ENCODE data around the gene SEC23B.

SEC23B gene

GRCh38 chr20:18533978-18534644 lies 26.4 kb downstream of the SEC23B start:
- Histone ChIP-seq H3K4me2 (no peak overlapping the region), H4K20me1 (ENCODE audit: insufficient read depth) (no peaks in the 10 kb centered on the region), H3K27me3 (ENCODE audit: insufficient read depth, low read depth) (no peaks in the 10 kb centered on the region), H3K4me3 (IDR thresholded peaks at IDR 0.05; ENCODE audit: insufficient read depth, low read depth, low read length) (no peak overlapping the region), H3K36me3 (ENCODE audit: insufficient read depth) (no peaks in the 10 kb centered on the region), H3K79me2 (ENCODE audit: insufficient read depth, low read depth) (no peaks in the 10 kb centered on the region), H3K9ac (no peak overlapping the region), H3K27ac (no peak overlapping the region), H3K4me1 (ENCODE audit: low read depth, poor library complexity, severe bottlenecking) (no peaks in the 10 kb centered on the region), H2AFZ (ENCODE audit: low read depth) (no peak overlapping the region)
- TF ChIP-seq, protein P1, sequence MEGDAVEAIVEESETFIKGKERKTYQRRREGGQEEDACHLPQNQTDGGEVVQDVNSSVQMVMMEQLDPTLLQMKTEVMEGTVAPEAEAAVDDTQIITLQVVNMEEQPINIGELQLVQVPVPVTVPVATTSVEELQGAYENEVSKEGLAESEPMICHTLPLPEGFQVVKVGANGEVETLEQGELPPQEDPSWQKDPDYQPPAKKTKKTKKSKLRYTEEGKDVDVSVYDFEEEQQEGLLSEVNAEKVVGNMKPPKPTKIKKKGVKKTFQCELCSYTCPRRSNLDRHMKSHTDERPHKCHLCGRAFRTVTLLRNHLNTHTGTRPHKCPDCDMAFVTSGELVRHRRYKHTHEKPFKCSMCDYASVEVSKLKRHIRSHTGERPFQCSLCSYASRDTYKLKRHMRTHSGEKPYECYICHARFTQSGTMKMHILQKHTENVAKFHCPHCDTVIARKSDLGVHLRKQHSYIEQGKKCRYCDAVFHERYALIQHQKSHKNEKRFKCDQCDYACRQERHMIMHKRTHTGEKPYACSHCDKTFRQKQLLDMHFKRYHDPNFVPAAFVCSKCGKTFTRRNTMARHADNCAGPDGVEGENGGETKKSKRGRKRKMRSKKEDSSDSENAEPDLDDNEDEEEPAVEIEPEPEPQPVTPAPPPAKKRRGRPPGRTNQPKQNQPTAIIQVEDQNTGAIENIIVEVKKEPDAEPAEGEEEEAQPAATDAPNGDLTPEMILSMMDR (conservative IDR thresholded peaks at IDR 0.05; ENCODE audit: low read depth, low read length) = no peak

- Histone ChIP-seq H3K79me2 (ENCODE audit: insufficient read depth, low read depth) (no peaks in the 10 kb centered on the region), H3K4me2 (no peak overlapping the region), H3K9ac (no peak overlapping the region), H3K4me1 (ENCODE audit: low read depth, poor library complexity, severe bottlenecking) (no peaks in the 10 kb centered on the region), H3K27ac (no peak overlapping the region), H3K36me3 (ENCODE audit: insufficient read depth) (no peaks in the 10 kb centered on the region), H4K20me1 (ENCODE audit: insufficient read depth) (no peaks in the 10 kb centered on the region), H3K27me3 (ENCODE audit: insufficient read depth, low read depth) (no peaks in the 10 kb centered on the region), H2AFZ (ENCODE audit: low read depth) (no peak overlapping the region), H3K4me3 (IDR thresholded peaks at IDR 0.05; ENCODE audit: insufficient read depth, low read depth, low read length) (no peak overlapping the region)
- TF ChIP-seq, protein P1 (conservative IDR thresholded peaks at IDR 0.05; ENCODE audit: low read depth, low read length) = no peak
Measured at GRCh38 chr20:18537651-18538050, 29.9 kb downstream of the SEC23B start.

GRCh38 chr20:18541741-18542140 lies 34.0 kb downstream of the SEC23B start:
- H3K4me3 ChIP-seq (IDR thresholded peaks at IDR 0.05; ENCODE audit: insufficient read depth, low read depth, low read length) = no peak overlapping the region
- no peaks in the 10 kb centered on the region for H3K27me3 ChIP-seq (ENCODE audit: insufficient read depth, low read depth)
- no peak overlapping the region for H3K27ac ChIP-seq
- H3K4me1 ChIP-seq (ENCODE audit: low read depth, poor library complexity, severe bottlenecking) = no peaks in the 10 kb centered on the region
- TF ChIP-seq, protein P1 (conservative IDR thresholded peaks at IDR 0.05; ENCODE audit: low read depth, low read length) = no peak
- H3K9ac ChIP-seq = no peak overlapping the region
- H3K4me2 ChIP-seq = no peak overlapping the region
- no peak overlapping the region for H2AFZ ChIP-seq (ENCODE audit: low read depth)
- H3K79me2 ChIP-seq (ENCODE audit: insufficient read depth, low read depth) = no peaks in the 10 kb centered on the region
- no peaks in the 10 kb centered on the region for H4K20me1 ChIP-seq (ENCODE audit: insufficient read depth)
- H3K36me3 ChIP-seq (ENCODE audit: insufficient read depth) = no peaks in the 10 kb centered on the region

- no peaks in the 10 kb centered on the region for H4K20me1 ChIP-seq (ENCODE audit: insufficient read depth)
- TF ChIP-seq, protein P1 (conservative IDR thresholded peaks at IDR 0.05; ENCODE audit: low read depth, low read length) = no peak
- H3K4me3 ChIP-seq (IDR thresholded peaks at IDR 0.05; ENCODE audit: insufficient read depth, low read depth, low read length) = no peak overlapping the region
- H3K27ac ChIP-seq = no peak overlapping the region
- no peak overlapping the region for H3K4me2 ChIP-seq
- H3K27me3 ChIP-seq (ENCODE audit: insufficient read depth, low read depth) = no peaks in the 10 kb centered on the region
- H3K9ac ChIP-seq = no peak overlapping the region
- H3K4me1 ChIP-seq (ENCODE audit: low read depth, poor library complexity, severe bottlenecking) = no peaks in the 10 kb centered on the region
- no peaks in the 10 kb centered on the region for H3K79me2 ChIP-seq (ENCODE audit: insufficient read depth, low read depth)
- no peaks in the 10 kb centered on the region for H3K36me3 ChIP-seq (ENCODE audit: insufficient read depth)
- no peak overlapping the region for H2AFZ ChIP-seq (ENCODE audit: low read depth)
Measured at GRCh38 chr20:18543216-18543615, 35.5 kb downstream of the SEC23B start.
